CD14-positive monocyte (primary cell): Measurements from ENCODE around the gene SLCO4A1. TPM values are rescaled to one million over a fixed set of nuclear protein-coding genes. Genes with fewer than 3 reads are reported as not detected.

ENCODE experiments used
- DNase-seq, 3 donors: peaks; one replicate each; pipeline ENCODE4 v3.0.0-alpha.2; 2011 to 2022
- H2AFZ ChIP-seq: 2 replicates; pipeline ENCODE4 v1.6.0; 2012; ENCODE audit warnings: mild to moderate bottlenecking, low read depth, low read length, inconsistent platforms; ENCODE audit not compliant: insufficient read depth, poor library complexity, severe bottlenecking
- H3K27ac ChIP-seq, 2 donors: 1 replicate in 1 of 2; 2 replicates in 1 of 2; pipeline ENCODE4 v1.5.1; 2012 to 2013; ENCODE audit warnings: low read length in 2 of 2, control low read depth in 1 of 2, inconsistent platforms in 1 of 2, low read depth in 1 of 2, mild to moderate bottlenecking in 1 of 2
- H3K27me3 ChIP-seq, 2 donors: one replicate each; pipeline versions ENCODE4 v1.6.0 to v1.6.1; 2011 to 2013; ENCODE audit warnings: low read length in 2 of 2; ENCODE audit not compliant: control insufficient read depth in 2 of 2, insufficient read depth in 2 of 2
- H3K36me3 ChIP-seq, 2 donors: replicated peaks in 1 of 2; 1 replicate in 1 of 2; 2 replicates in 1 of 2; pipeline versions ENCODE4 v1.5.1 to v1.6.1; 2012 to 2013; ENCODE audit warnings: low read length in 2 of 2, control low read depth in 1 of 2, inconsistent platforms in 1 of 2, mild to moderate bottlenecking in 1 of 2; ENCODE audit not compliant: insufficient read depth in 2 of 2, control insufficient read depth in 1 of 2
- H3K4me1 ChIP-seq, 2 donors: 1 replicate in 1 of 2; 2 replicates in 1 of 2; pipeline versions ENCODE4 v1.5.1 to v1.6.1; 2012 to 2013; ENCODE audit warnings: low read length in 2 of 2, control low read depth in 1 of 2, inconsistent platforms in 1 of 2, mild to moderate bottlenecking in 1 of 2, moderate library complexity in 1 of 2; ENCODE audit not compliant: insufficient read depth in 2 of 2, control insufficient read depth in 1 of 2
- H3K4me2 ChIP-seq: replicated peaks from 2 replicates; pipeline ENCODE3; 2012; ENCODE audit warnings: low read length, moderate library complexity, mild to moderate bottlenecking; ENCODE audit not compliant: poor library complexity, severe bottlenecking; ENCODE audit errors: extremely low read depth
- H3K4me3 ChIP-seq, 3 experiments: fragments of 200-600 bp in 1 of 3; sonication (generic) in 1 of 3; replicated peaks in 1 of 3; 1 replicate in 2 of 3; 2 replicates in 1 of 3; pipeline ENCODE4 v1.5.1; 2011 to 2013; ENCODE audit warnings: low read length in 3 of 3, mild to moderate bottlenecking in 3 of 3, control low read depth in 2 of 3, low read depth in 2 of 3, inconsistent platforms in 1 of 3, moderate library complexity in 1 of 3
- H3K79me2 ChIP-seq: 2 replicates; pipeline ENCODE4 v1.6.0; 2012; ENCODE audit warnings: mild to moderate bottlenecking, control low read depth, inconsistent platforms, low read length, moderate library complexity; ENCODE audit not compliant: insufficient read depth
- H3K9ac ChIP-seq: 2 replicates; pipeline ENCODE4 v1.6.0; 2017; ENCODE audit warnings: low read length, mild to moderate bottlenecking; ENCODE audit not compliant: insufficient read depth, poor library complexity, severe bottlenecking
- H3K9me3 ChIP-seq, 2 donors: replicated peaks in 1 of 2; 1 replicate in 1 of 2; 2 replicates in 1 of 2; pipeline versions ENCODE4 v1.5.1 to v1.6.1; 2012 to 2013; ENCODE audit warnings: low read length in 2 of 2, control low read depth in 1 of 2; ENCODE audit not compliant: control insufficient read depth in 1 of 2, insufficient read depth in 1 of 2
- H4K20me1 ChIP-seq: 2 replicates; pipeline ENCODE4 v1.6.0; 2012; ENCODE audit warnings: mild to moderate bottlenecking, low read length, control low read depth, moderate library complexity; ENCODE audit not compliant: insufficient read depth
- H3K27ac Mint-ChIP-seq, 7 donors: one replicate each; pipeline ENCODE4 v1.8.0; 2020; ENCODE audit warnings: mild to moderate bottlenecking in 7 of 7, mixed read lengths in 7 of 7, moderate library complexity in 6 of 7, inconsistent platforms in 2 of 7
- H3K27me3 Mint-ChIP-seq, 3 donors: one replicate each; pipeline ENCODE4 v1.8.0; 2021 to 2022; ENCODE audit warnings: low read depth in 3 of 3, mild to moderate bottlenecking in 3 of 3, mixed read lengths in 3 of 3, moderate library complexity in 3 of 3, inconsistent platforms in 1 of 3
- H3K36me3 Mint-ChIP-seq, 2 donors: one replicate each; pipeline ENCODE4 v1.8.0; 2020; ENCODE audit warnings: mixed read lengths in 2 of 2, inconsistent platforms in 1 of 2, mild to moderate bottlenecking in 1 of 2
- H3K4me1 Mint-ChIP-seq: one replicate; pipeline ENCODE4 v1.8.0; 2020; ENCODE audit warnings: mild to moderate bottlenecking, mixed read lengths
- H3K4me3 Mint-ChIP-seq, 2 donors: one replicate each; pipeline ENCODE4 v1.8.0; 2020; ENCODE audit warnings: mild to moderate bottlenecking in 2 of 2, mixed read lengths in 2 of 2, moderate library complexity in 1 of 2
- H3K9me3 Mint-ChIP-seq, 7 donors: one replicate each; pipeline ENCODE4 v1.8.0; 2020 to 2022; ENCODE audit warnings: mixed read lengths in 7 of 7, mild to moderate bottlenecking in 6 of 7, moderate library complexity in 6 of 7, inconsistent platforms in 2 of 7
- CTCF ChIP-seq: fragments of 200-600 bp; IDR thresholded peaks from one replicate; pipeline ENCODE4 v1.8.0; 2022; ENCODE audit warnings: antibody characterized with exemption, mild to moderate bottlenecking
- WGBS: methylation state at CpG from one replicate; pipeline ENCODE4 v1.1.5; 2013; ENCODE audit warnings: missing lambda C conversion rate; ENCODE audit not compliant: insufficient coverage; 5-methylcytosine and 5-hydroxymethylcytosine counted together
- intact Hi-C, 2 donors: fragments of 100-400 bp; cut with micrococcal nuclease; formaldehyde crosslinking; loops; one replicate each; pipeline versions ENCODE4 v1.15.0 to v1.15.1; 2023
- polyA plus RNA-seq, 3 donors: library from polyadenylated mRNA; depleted of rRNA in 1 of 3; unstranded in 2 of 3; stranded (reverse) in 1 of 3; fragments of 300-500 nt in 2 of 3; fragments of >200 nt in 1 of 3; fragmentation: Illumina TruSeq in 2 of 3; gene quantifications; 1 replicate in 2 of 3; 2 replicates in 1 of 3; pipeline ENCODE4 v1.2.3, GENCODE V29; 2012 to 2021

The SLCO4A1 gene
- polyA plus RNA-seq, 3 donors = 0.05 to 0.42 (median 0.26) TPM

GRCh38 chr20:62660240-62660615 is 17.9 kb downstream of the SLCO4A1 start:
- Histone ChIP-seq H4K20me1 (no peaks in the 10 kb centered on the region), H3K27ac (no peak overlapping the region), H3K79me2 (no peaks in the 10 kb centered on the region), H2AFZ (no peak overlapping the region), H3K9me3 (no peaks in the 10 kb centered on the region), H3K36me3 (no peaks in the 10 kb centered on the region), H3K9ac (no peak overlapping the region), H3K4me1 (peaks cover 20 to 25% of the 10 kb centered on the region in 2 donors), H3K4me3 (no peak overlapping the region), H3K27me3 (no peaks in the 10 kb centered on the region), H3K4me2 (no peak overlapping the region)
- TF ChIP-seq CTCF = no peak
- H3K36me3 Mint-ChIP-seq = peaks cover 0 to 2% of the 10 kb centered on the region in 2 donors
- no peak overlapping the region for H3K4me3 Mint-ChIP-seq
- no peaks in the 10 kb centered on the region for H3K9me3 Mint-ChIP-seq
- intact Hi-C loops = loop anchor here in 1 of 2 donors (5.0 kb wide), 1 partner anchor 38 kb away; no protein-coding TSS in a partner anchor
- DNase-seq = no peak
- peaks cover 0 to 2% (median 1%) of the 10 kb centered on the region in 3 donors for H3K27me3 Mint-ChIP-seq
- peaks cover 28% of the 10 kb centered on the region for H3K4me1 Mint-ChIP-seq
- no peak overlapping the region for H3K27ac Mint-ChIP-seq
- WGBS = 97% methylated on average over 15 of the region's 15 CpGs

GRCh38 chr20:62660768-62661167 is 18.5 kb downstream of the SLCO4A1 start:
- Histone ChIP-seq H4K20me1 (no peaks in the 10 kb centered on the region), H3K4me2 (no peak overlapping the region), H3K9me3 (no peaks in the 10 kb centered on the region), H3K36me3 (no peaks in the 10 kb centered on the region), H3K4me3 (no peak overlapping the region), H3K4me1 (peaks cover 20 to 25% of the 10 kb centered on the region in 2 donors), H3K9ac (no peak overlapping the region), H3K27me3 (no peaks in the 10 kb centered on the region), H3K27ac (no peak overlapping the region), H2AFZ (no peak overlapping the region), H3K79me2 (no peaks in the 10 kb centered on the region)
- H3K27ac Mint-ChIP-seq = no peak overlapping the region
- no peak for TF ChIP-seq CTCF
- peaks cover 28% of the 10 kb centered on the region for H3K4me1 Mint-ChIP-seq
- peaks cover 0 to 2% (median 1%) of the 10 kb centered on the region in 3 donors for H3K27me3 Mint-ChIP-seq
- H3K4me3 Mint-ChIP-seq = no peak overlapping the region
- H3K36me3 Mint-ChIP-seq = peaks cover 0 to 2% of the 10 kb centered on the region in 2 donors
- H3K9me3 Mint-ChIP-seq = no peaks in the 10 kb centered on the region
- no peak for DNase-seq
- intact Hi-C loops = loop anchor here in 1 of 2 donors (5.0 kb wide), 1 partner anchor 38 kb away; no protein-coding TSS in a partner anchor
- WGBS = 94% methylated on average over 11 of the region's 18 CpGs
